IPS DF 6.9 (cell line): ENCODE measurements around the gene RHOT1.
"Not testable (repeated sequence)": the region's sequence is repeated elsewhere in the genome, so short reads cannot be mapped to it uniquely, and the experiment has no call there.

ENCODE experiments used
- DNase-seq: peaks from one replicate; pipeline ENCODE4 v3.0.0-alpha.2; 2013; ENCODE audit warnings: low read depth, low spot score
- H3K27ac ChIP-seq: one replicate; pipeline ENCODE4 v1.5.1; 2013; ENCODE audit warnings: low read length, control low read depth
- H3K27me3 ChIP-seq: 2 replicates; pipeline ENCODE4 v1.6.1; 2013; ENCODE audit warnings: mild to moderate bottlenecking, low read length; ENCODE audit not compliant: control insufficient read depth, insufficient read depth
- H3K36me3 ChIP-seq: 2 replicates; pipeline ENCODE4 v1.6.1; 2013; ENCODE audit warnings: low read length; ENCODE audit not compliant: control insufficient read depth, insufficient read depth
- H3K4me1 ChIP-seq: 2 replicates; pipeline ENCODE4 v1.6.1; 2013; ENCODE audit warnings: low read length; ENCODE audit not compliant: control insufficient read depth, insufficient read depth
- H3K4me3 ChIP-seq: 2 replicates; pipeline ENCODE4 v1.5.1; 2013; ENCODE audit warnings: mild to moderate bottlenecking, low read length
- H3K9me3 ChIP-seq: 2 replicates; pipeline ENCODE4 v1.6.1; 2013; ENCODE audit warnings: low read length, inconsistent platforms; ENCODE audit not compliant: control insufficient read depth, insufficient read depth
- WGBS: extraction: QIAGEN DNeasy Blood & Tissue Kit; methylation state at CpG from one replicate; pipeline ENCODE4 v1.1.7; 2013; ENCODE audit warnings: mixed read lengths, missing lambda C conversion rate; ENCODE audit not compliant: insufficient read length, insufficient coverage; 5-methylcytosine and 5-hydroxymethylcytosine counted together

The RHOT1 gene

GRCh38 chr17:32256701-32257019, 114.4 kb downstream of the RHOT1 start:
- Histone ChIP-seq H3K27me3 (no peaks in the 10 kb centered on the region), H3K36me3 (no peaks in the 10 kb centered on the region), H3K4me3 (no peak overlapping the region), H3K9me3 (no peaks in the 10 kb centered on the region), H3K27ac (no peak overlapping the region), H3K4me1 (peaks cover 3% of the 10 kb centered on the region; the same call in 1 of the 2 replicates)
- no CpG with 5 or more reads among the region's 9 CpGs for WGBS
- DNase-seq: no peak

GRCh38 chr17:32258383-32259140, 116.3 kb downstream of the RHOT1 start:
- peaks cover 3% of the 10 kb centered on the region; the same call in 1 of the 2 replicates for H3K4me1 ChIP-seq
- H3K4me3 ChIP-seq: no peak overlapping the region
- H3K27me3 ChIP-seq: no peaks in the 10 kb centered on the region
- no peaks in the 10 kb centered on the region for H3K9me3 ChIP-seq
- H3K36me3 ChIP-seq: no peaks in the 10 kb centered on the region
- no peak overlapping the region for H3K27ac ChIP-seq
- no CpG with 5 or more reads among the region's 18 CpGs for WGBS
- DNase-seq: no peak

- Histone ChIP-seq H3K27me3 (peaks cover 2% of the 10 kb centered on the region; the same call in 1 of the 2 replicates), H3K4me1 (peaks cover 5% of the 10 kb centered on the region)
- no CpG with 5 or more reads among the region's 4 CpGs for WGBS
These were observed 117.3 kb downstream of the RHOT1 start for GRCh38 chr17:32259586-32259985.

GRCh38 chr17:32261417-32261736, 119.1 kb downstream of the RHOT1 start:
- peaks cover 9% of the 10 kb centered on the region; the same call in 1 of the 2 replicates for H3K27me3 ChIP-seq
- H3K4me3 ChIP-seq: no peak overlapping the region
- H3K36me3 ChIP-seq: no peaks in the 10 kb centered on the region
- peaks cover 8% of the 10 kb centered on the region for H3K4me1 ChIP-seq
- no CpG with 5 or more reads among the region's 7 CpGs for WGBS
- no peak overlapping the region for H3K27ac ChIP-seq
- H3K9me3 ChIP-seq: no peaks in the 10 kb centered on the region
- no peak for DNase-seq

More at GRCh38 chr17:32259586-32259985, 117.3 kb downstream of the RHOT1 start:
- Histone ChIP-seq H3K9me3 (no peaks in the 10 kb centered on the region), H3K27ac (no peak overlapping the region), H3K36me3 (no peaks in the 10 kb centered on the region), H3K4me3 (no peak overlapping the region)
- no peak for DNase-seq

GRCh38 chr17:32261936-32262510, 119.7 kb downstream of the RHOT1 start:
- WGBS: no CpG with 5 or more reads among the region's 13 CpGs
- no peak for DNase-seq
- no peaks in the 10 kb centered on the region for H3K36me3 ChIP-seq
- no peak overlapping the region for H3K27ac ChIP-seq
- H3K4me3 ChIP-seq: no peak overlapping the region
- H3K9me3 ChIP-seq: no peaks in the 10 kb centered on the region
- peaks cover 8% of the 10 kb centered on the region for H3K4me1 ChIP-seq
- H3K27me3 ChIP-seq: peaks cover 10% of the 10 kb centered on the region; the same call in 1 of the 2 replicates

- WGBS: no CpG with 5 or more reads among the region's 17 CpGs
- peaks cover 14% of the 10 kb centered on the region; the same call in 1 of the 2 replicates for H3K27me3 ChIP-seq
- DNase-seq, H3K4me1 ChIP-seq, H3K9me3 ChIP-seq, H3K27ac ChIP-seq, H3K4me3 ChIP-seq, H3K36me3 ChIP-seq: not testable (repeated sequence)
These were observed 121.2 kb downstream of the RHOT1 start for GRCh38 chr17:32263515-32263914.

GRCh38 chr17:32264140-32264799, 122.0 kb downstream of the RHOT1 start:
- H3K27me3 ChIP-seq: peaks cover 14% of the 10 kb centered on the region; the same call in 1 of the 2 replicates
- no peak for DNase-seq
- H3K9me3 ChIP-seq: no peaks in the 10 kb centered on the region
- no peak overlapping the region for H3K27ac ChIP-seq
- WGBS: no CpG with 5 or more reads among the region's 6 CpGs
- H3K4me1 ChIP-seq: peaks cover 5% of the 10 kb centered on the region
- no peak overlapping the region; the same call in 1 of the 2 replicates for H3K4me3 ChIP-seq
- no peaks in the 10 kb centered on the region for H3K36me3 ChIP-seq

- Histone ChIP-seq H3K9me3 (no peaks in the 10 kb centered on the region), H3K36me3 (no peaks in the 10 kb centered on the region), H3K4me3 (peak overlapping the region; percentile 8; the same call in 1 of the 2 replicates), H3K27ac (no peak overlapping the region), H3K4me1 (peaks cover 5% of the 10 kb centered on the region), H3K27me3 (peaks cover 14% of the 10 kb centered on the region; the same call in 1 of the 2 replicates)
- no CpG with 5 or more reads among the region's 8 CpGs for WGBS
- DNase-seq: no peak
These were observed 122.5 kb downstream of the RHOT1 start for GRCh38 chr17:32264823-32265191.

GRCh38 chr17:32265192-32265923, 123.1 kb downstream of the RHOT1 start, which contains the start of gene RHBDL3:
RHBDL3 (plus strand) TSS chr17:32265832; CDS start chr17:32266190, 358 bp downstream.
- Histone ChIP-seq H3K4me1 (peaks cover 5% of the 10 kb centered on the region), H3K9me3 (no peaks in the 10 kb centered on the region), H3K36me3 (no peaks in the 10 kb centered on the region), H3K27ac (no peak within 1 kb of the TSS), H3K27me3 (peaks cover 14% of the 10 kb centered on the region; the same call in 1 of the 2 replicates), H3K4me3 (peak within 1 kb of the TSS; percentile 79)
- WGBS: no CpG with 5 or more reads among the region's 68 CpGs
- DNase-seq: no peak

GRCh38 chr17:32266051-32266388, 123.7 kb downstream of the RHOT1 start:
- Histone ChIP-seq H3K4me1 (peaks cover 5% of the 10 kb centered on the region), H3K27ac (no peak overlapping the region), H3K36me3 (no peaks in the 10 kb centered on the region), H3K9me3 (no peaks in the 10 kb centered on the region), H3K27me3 (peaks cover 14% of the 10 kb centered on the region; the same call in 1 of the 2 replicates), H3K4me3 (peak overlapping the region; percentile 79)
- DNase-seq: no peak
- WGBS: no CpG with 5 or more reads among the region's 55 CpGs
